ENCODE results near the gene SRC. TPM values are rescaled to one million over a fixed set of nuclear protein-coding genes. Genes with fewer than 3 reads are reported as not detected.

SRC gene
- total RNA-seq, 2 donors from 2014 or later: 6.9 to 14.3 TPM

DNA sequence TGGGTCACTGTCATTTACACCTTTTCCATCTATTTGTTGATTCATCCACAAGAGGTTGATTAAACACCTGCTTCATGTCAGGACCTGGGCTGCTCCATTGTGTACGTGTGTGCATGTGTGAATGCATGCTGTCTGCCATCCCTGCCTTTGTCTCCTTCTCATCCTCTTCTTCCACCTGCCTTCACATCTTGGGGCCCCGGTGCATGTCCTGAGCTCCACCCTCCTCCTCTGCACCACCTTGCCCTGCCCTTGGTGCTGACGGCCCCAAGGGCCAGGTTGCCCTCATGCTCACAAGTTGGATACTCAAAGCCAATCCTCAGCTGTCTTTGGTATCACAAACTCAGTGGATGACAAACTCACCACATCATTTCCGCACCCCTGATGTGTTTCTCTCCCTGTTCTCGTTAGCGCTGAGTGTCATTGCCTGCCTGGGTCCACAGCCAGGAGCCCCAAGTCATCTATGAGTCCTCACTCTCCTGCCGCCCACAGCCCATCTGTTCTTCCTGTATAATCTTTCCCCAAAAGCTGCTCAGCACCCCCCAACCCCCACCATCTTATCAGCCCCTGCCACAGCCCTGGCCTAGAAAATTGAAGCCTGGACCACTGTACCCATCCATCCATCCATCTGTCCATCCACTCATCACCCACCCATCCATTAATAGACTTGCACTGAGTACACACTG is 85.0 kb downstream of the SRC start:
- H3K27ac ChIP-seq: no peak overlapping the region
- H3K4me1 ChIP-seq: no peaks in the 10 kb centered on the region
- DNase-seq (ENCODE audit: low spot score): no peak
- H3K4me3 ChIP-seq: no peak overlapping the region
- TF ChIP-seq CTCF (IDR thresholded peaks at IDR 0.05): no peak
- H3K36me3 ChIP-seq: no peaks in the 10 kb centered on the region
- H3K27me3 ChIP-seq: no peaks in the 10 kb centered on the region
- no peaks in the 10 kb centered on the region for H3K9me3 ChIP-seq

GRCh38 chr20:37431786-37432185 is 85.8 kb downstream of the SRC start:
- no peak overlapping the region for H3K4me3 ChIP-seq
- no peak overlapping the region for H3K27ac ChIP-seq
- no peaks in the 10 kb centered on the region for H3K27me3 ChIP-seq
- H3K9me3 ChIP-seq: no peaks in the 10 kb centered on the region
- no peaks in the 10 kb centered on the region for H3K36me3 ChIP-seq
- H3K4me1 ChIP-seq: no peaks in the 10 kb centered on the region
- DNase-seq (ENCODE audit: low spot score): no peak
- no peak for TF ChIP-seq CTCF (IDR thresholded peaks at IDR 0.05)

DNA sequence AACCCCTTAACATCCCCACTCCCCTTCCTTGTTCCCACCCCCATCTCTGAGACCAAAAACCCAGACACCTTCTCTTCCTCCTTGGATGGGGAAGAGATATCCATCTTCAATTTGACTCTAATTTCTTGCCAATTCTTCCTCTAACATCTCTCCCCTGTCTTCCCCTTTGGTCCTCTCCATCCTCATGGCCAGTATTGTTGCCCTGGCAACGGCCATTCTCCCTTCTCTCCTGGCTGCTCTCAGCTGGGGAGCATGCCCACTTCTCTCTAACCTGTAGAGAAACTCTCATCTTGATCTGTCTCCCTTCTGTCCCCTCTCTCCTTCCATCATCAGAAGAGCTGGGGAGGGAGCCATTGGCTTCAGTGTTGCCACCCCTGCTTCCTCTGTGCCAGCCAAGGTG is 86.7 kb downstream of the SRC start:
- no peaks in the 10 kb centered on the region for H3K27me3 ChIP-seq
- no peaks in the 10 kb centered on the region for H3K9me3 ChIP-seq
- no peak for DNase-seq (ENCODE audit: low spot score)
- no peak overlapping the region for H3K4me3 ChIP-seq
- H3K4me1 ChIP-seq: no peaks in the 10 kb centered on the region
- TF ChIP-seq CTCF (IDR thresholded peaks at IDR 0.05): no peak
- no peaks in the 10 kb centered on the region for H3K36me3 ChIP-seq
- no peak overlapping the region for H3K27ac ChIP-seq

DNA sequence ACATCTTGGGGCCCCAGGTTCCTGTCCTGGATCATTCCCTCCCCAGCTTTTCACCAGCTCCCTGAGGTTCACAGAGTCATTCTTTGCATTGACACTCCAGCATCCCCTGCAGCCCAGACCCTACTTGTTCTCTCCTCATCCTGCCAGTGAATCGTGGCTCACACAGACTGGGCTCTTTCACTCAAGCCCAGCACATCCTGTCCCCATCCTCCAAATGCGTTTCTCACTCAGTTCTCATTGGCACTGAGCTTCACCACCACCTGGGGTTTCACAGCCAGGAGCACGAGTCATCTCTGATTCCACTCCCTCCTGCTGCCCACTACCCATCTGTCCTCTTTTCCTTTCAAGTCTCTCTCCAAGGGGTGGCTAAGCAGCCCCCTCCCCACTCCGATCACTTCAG is 89.7 kb downstream of the SRC start:
- H3K27ac ChIP-seq: no peak overlapping the region
- no peak for DNase-seq (ENCODE audit: low spot score)
- H3K4me3 ChIP-seq: no peak overlapping the region
- no peaks in the 10 kb centered on the region for H3K36me3 ChIP-seq
- no peaks in the 10 kb centered on the region for H3K9me3 ChIP-seq
- TF ChIP-seq CTCF (IDR thresholded peaks at IDR 0.05): no peak
- H3K4me1 ChIP-seq: no peaks in the 10 kb centered on the region
- no peaks in the 10 kb centered on the region for H3K27me3 ChIP-seq

DNA sequence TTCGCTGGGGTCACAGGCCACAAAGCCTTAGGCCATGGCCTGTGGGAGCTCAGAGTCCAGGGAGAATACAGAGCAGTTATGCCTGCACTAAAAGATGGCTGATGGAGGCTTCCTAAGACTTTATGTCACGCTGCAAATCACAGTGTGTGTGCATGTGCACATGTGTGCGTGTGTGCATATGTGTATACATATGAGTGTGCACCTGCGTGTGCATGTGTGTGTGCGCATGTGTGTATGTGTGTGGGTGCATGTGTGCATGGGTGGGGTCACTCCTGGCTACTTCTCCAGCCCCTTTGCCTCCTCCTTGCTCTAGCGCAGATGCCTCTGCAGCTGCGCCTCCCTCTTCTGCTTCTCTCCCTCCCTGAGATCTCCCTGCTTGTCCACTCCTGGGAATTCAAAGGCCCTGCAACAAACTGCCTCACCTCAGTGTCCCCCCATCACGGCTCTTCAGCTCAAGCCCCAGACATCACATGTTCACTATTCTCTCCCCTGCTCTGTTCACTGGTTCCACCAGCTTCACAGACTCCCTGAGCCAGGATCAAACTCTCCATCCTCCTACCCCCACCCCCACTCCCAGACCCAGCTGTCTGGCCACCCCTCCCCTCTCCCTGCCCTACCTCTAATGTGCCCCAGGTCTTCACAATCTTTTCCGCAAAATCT is 90.7 kb downstream of the SRC start:
- TF ChIP-seq CTCF (IDR thresholded peaks at IDR 0.05): no peak
- H3K27ac ChIP-seq: no peak overlapping the region
- no peaks in the 10 kb centered on the region for H3K36me3 ChIP-seq
- H3K4me1 ChIP-seq: no peaks in the 10 kb centered on the region
- DNase-seq (ENCODE audit: low spot score): no peak
- H3K27me3 ChIP-seq: no peaks in the 10 kb centered on the region
- no peaks in the 10 kb centered on the region for H3K9me3 ChIP-seq
- H3K4me3 ChIP-seq: no peak overlapping the region

Data from right atrium auricular region (tissue), 2 donors.